Smooth muscle cell (in vitro differentiated cells): ENCODE data around the gene AGTR2. TPM values are rescaled to one million over a fixed set of nuclear protein-coding genes. Genes with fewer than 3 reads are reported as not detected.

Experiments
- DNase-seq: peaks from one replicate; lab custom pipeline; 2025; ENCODE audit not compliant: unreplicated experiment; lab: John Stamatoyannopoulos, UW
- H2AFZ ChIP-seq: fragments of 200-600 bp; sonication (generic); 2 replicates; pipeline ENCODE4 v1.6.0; 2016; ENCODE audit warnings: antibody characterized with exemption, low read depth, mild to moderate bottlenecking
- H3F3A ChIP-seq: fragments of 200-600 bp; sonication (generic); 2 replicates; pipeline ENCODE4 v1.6.0; 2017; ENCODE audit warnings: antibody characterized with exemption, low read depth
- H3K27ac ChIP-seq: fragments of 200-600 bp; sonication (generic); 2 replicates; pipeline ENCODE4 v1.5.1; 2016; ENCODE audit warnings: low read depth, mild to moderate bottlenecking
- H3K27me3 ChIP-seq: fragments of 200-600 bp; sonication (generic); 2 replicates; pipeline ENCODE4 v1.6.1; 2016; ENCODE audit warnings: low read depth, mild to moderate bottlenecking
- H3K36me3 ChIP-seq: fragments of 200-600 bp; sonication (generic); 2 replicates; pipeline ENCODE4 v1.5.1; 2016; ENCODE audit warnings: low read depth
- H3K4me1 ChIP-seq: fragments of 200-600 bp; sonication (generic); 2 replicates; pipeline ENCODE4 v1.5.1; 2016; ENCODE audit warnings: low read depth
- H3K4me2 ChIP-seq: fragments of 200-600 bp; sonication (generic); 2 replicates; pipeline ENCODE4 v1.6.0; 2016; ENCODE audit warnings: mild to moderate bottlenecking
- H3K4me3 ChIP-seq: fragments of 200-600 bp; sonication (generic); 2 replicates; pipeline ENCODE4 v1.5.1; 2016; ENCODE audit warnings: mild to moderate bottlenecking
- H3K79me2 ChIP-seq: fragments of 200-600 bp; sonication (generic); 2 replicates; pipeline ENCODE4 v1.6.0; 2016; ENCODE audit warnings: low read depth, mild to moderate bottlenecking
- H3K9ac ChIP-seq: fragments of 200-600 bp; sonication (generic); 2 replicates; pipeline ENCODE4 v1.6.0; 2016; ENCODE audit warnings: low read depth
- H3K9me3 ChIP-seq: fragments of 200-600 bp; sonication (generic); replicated peaks from 2 replicates; pipeline ENCODE4 v1.5.1; 2016; ENCODE audit warnings: low read depth
- H4K20me1 ChIP-seq: fragments of 200-600 bp; sonication (generic); 2 replicates; pipeline ENCODE4 v1.6.0; 2016; ENCODE audit warnings: low read depth
- WGBS: methylation state at CpG from one replicate; pipeline ENCODE4 v1.1.7; 2016; ENCODE audit warnings: low lambda C conversion rate; 5-methylcytosine and 5-hydroxymethylcytosine counted together
- polyA plus RNA-seq: library from polyadenylated mRNA; unstranded; fragments of >200 nt; fragmentation: Nextera tagmentation; extraction: Ambion mirVana; gene quantifications from 2 replicates; pipeline ENCODE4 v1.2.1, GENCODE V29; 2016
- total RNA-seq: library from RNA; depleted of rRNA; stranded (reverse); fragments of >200 nt; gene quantifications from 2 replicates; pipeline ENCODE4 v1.2.3, GENCODE V29; 2014
- TF ChIP-seq, protein P1 (sequence below): fragments of 200-600 bp; sonication (generic); IDR thresholded peaks from 2 replicates; pipeline ENCODE4 v1.5.1; 2017; ENCODE audit warnings: borderline replicate concordance, mild to moderate bottlenecking, antibody characterized with exemption; ENCODE audit not compliant: insufficient read depth, poor library complexity, severe bottlenecking

Gene AGTR2
- total and polyA plus RNA-seq, 2 experiments from 2014 or later: not detected

DNA sequence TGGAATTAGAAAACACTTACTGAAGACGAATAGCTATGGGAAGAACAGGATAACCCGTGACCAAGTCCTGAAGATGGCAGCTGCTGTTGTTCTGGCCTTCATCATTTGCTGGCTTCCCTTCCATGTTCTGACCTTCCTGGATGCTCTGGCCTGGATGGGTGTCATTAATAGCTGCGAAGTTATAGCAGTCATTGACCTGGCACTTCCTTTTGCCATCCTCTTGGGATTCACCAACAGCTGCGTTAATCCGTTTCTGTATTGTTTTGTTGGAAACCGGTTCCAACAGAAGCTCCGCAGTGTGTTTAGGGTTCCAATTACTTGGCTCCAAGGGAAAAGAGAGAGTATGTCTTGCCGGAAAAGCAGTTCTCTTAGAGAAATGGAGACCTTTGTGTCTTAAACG is 2.4 kb downstream of the AGTR2 start:
- Histone ChIP-seq H3F3A (no peaks in the 10 kb centered on the region), H3K4me1 (no peaks in the 10 kb centered on the region), H3K9ac (no peak overlapping the region), H3K79me2 (no peaks in the 10 kb centered on the region), H3K9me3 (no peaks in the 10 kb centered on the region), H3K27ac (no peak overlapping the region), H2AFZ (no peak overlapping the region), H3K36me3 (no peaks in the 10 kb centered on the region), H3K4me2 (no peak overlapping the region), H3K4me3 (no peak overlapping the region), H4K20me1 (no peaks in the 10 kb centered on the region), H3K27me3 (no peaks in the 10 kb centered on the region)
- WGBS: 78% methylated on average over 9 of the region's 9 CpGs
- TF ChIP-seq, protein P1, sequence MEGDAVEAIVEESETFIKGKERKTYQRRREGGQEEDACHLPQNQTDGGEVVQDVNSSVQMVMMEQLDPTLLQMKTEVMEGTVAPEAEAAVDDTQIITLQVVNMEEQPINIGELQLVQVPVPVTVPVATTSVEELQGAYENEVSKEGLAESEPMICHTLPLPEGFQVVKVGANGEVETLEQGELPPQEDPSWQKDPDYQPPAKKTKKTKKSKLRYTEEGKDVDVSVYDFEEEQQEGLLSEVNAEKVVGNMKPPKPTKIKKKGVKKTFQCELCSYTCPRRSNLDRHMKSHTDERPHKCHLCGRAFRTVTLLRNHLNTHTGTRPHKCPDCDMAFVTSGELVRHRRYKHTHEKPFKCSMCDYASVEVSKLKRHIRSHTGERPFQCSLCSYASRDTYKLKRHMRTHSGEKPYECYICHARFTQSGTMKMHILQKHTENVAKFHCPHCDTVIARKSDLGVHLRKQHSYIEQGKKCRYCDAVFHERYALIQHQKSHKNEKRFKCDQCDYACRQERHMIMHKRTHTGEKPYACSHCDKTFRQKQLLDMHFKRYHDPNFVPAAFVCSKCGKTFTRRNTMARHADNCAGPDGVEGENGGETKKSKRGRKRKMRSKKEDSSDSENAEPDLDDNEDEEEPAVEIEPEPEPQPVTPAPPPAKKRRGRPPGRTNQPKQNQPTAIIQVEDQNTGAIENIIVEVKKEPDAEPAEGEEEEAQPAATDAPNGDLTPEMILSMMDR: no peak
- no peak for DNase-seq

DNA sequence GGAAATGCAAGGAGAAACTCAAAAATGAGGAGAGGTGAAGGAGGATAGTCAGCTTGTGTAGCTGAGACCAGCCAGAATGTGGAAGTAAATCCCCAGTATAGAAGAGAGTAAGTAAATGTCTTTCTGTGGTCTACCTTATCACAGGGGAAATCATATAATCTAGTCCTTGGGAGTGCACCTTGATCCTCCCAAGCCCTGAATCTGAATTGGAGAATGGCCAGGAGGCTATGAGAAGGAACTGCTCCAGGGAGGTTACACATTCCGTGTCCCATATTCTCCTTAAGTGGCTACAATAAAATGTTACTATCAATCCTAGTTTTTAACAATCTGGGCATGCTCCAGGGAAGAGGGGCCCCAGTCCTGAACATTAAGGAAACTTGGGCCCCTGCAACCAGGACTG is 10.8 kb downstream of the AGTR2 start:
- no peaks in the 10 kb centered on the region for H3K36me3 ChIP-seq
- no peak overlapping the region for H3K27ac ChIP-seq
- TF ChIP-seq, protein P1: no peak
- no peaks in the 10 kb centered on the region for H3F3A ChIP-seq
- H3K79me2 ChIP-seq: no peaks in the 10 kb centered on the region
- H3K4me1 ChIP-seq: no peaks in the 10 kb centered on the region
- no peak overlapping the region for H3K4me3 ChIP-seq
- no peak overlapping the region for H2AFZ ChIP-seq
- H3K9ac ChIP-seq: no peak overlapping the region
- DNase-seq: no peak
- no peaks in the 10 kb centered on the region for H4K20me1 ChIP-seq
- 50% methylated on average over 1 of the region's 1 CpG for WGBS
- H3K4me2 ChIP-seq: no peak overlapping the region
- no peaks in the 10 kb centered on the region for H3K27me3 ChIP-seq
- peaks cover 3% of the 10 kb centered on the region for H3K9me3 ChIP-seq

DNA sequence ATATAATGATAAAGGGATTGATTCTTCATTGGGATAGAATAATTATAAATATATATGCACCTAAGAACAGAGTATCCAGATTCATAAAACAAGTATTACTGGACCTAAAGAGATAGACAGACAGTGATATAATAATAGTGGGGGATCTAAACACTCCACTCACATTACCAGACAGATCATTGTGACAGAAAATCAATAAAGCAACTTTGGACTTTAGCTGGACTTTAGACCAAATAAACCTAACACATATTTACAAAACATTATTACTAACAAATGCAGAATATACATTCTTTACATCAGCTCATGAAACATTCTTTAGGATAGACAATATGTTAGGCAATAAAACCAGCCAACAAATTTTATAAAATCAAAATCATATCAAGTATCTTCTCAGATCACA is 14.6 kb downstream of the AGTR2 start:
- H3K27ac ChIP-seq: no peak overlapping the region
- H3K4me2 ChIP-seq: no peak overlapping the region
- DNase-seq: no peak
- H4K20me1 ChIP-seq: no peaks in the 10 kb centered on the region
- no peaks in the 10 kb centered on the region for H3K4me1 ChIP-seq
- H3F3A ChIP-seq: no peaks in the 10 kb centered on the region
- no peak overlapping the region for H2AFZ ChIP-seq
- H3K79me2 ChIP-seq: no peaks in the 10 kb centered on the region
- H3K9ac ChIP-seq: no peak overlapping the region
- peaks cover 3% of the 10 kb centered on the region for H3K9me3 ChIP-seq
- no peak overlapping the region for H3K4me3 ChIP-seq
- no peaks in the 10 kb centered on the region for H3K36me3 ChIP-seq
- TF ChIP-seq, protein P1: no peak
- H3K27me3 ChIP-seq: no peaks in the 10 kb centered on the region

DNA sequence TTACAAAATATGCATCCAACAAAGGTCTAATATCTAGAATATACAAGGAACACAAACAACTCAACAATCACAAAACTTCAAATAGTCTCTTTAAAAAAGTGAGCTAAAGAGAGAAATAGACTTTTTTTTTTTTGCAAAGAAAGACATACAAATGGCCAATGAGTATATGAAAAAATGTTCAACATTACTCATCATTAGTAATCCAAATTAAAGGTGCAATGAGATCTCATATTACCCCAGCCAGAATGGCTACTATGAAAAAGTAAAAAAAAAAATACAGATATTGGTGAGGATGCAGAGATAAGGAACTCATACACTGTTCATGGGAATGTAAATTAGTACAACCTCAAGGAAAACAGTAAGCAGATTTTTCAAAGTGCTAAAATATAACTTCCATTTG is 24.1 kb downstream of the AGTR2 start:
- H3K4me3 ChIP-seq: no peak overlapping the region
- no peaks in the 10 kb centered on the region for H3K36me3 ChIP-seq
- DNase-seq: no peak
- no peak overlapping the region for H3K4me2 ChIP-seq
- no peaks in the 10 kb centered on the region for H3K79me2 ChIP-seq
- peaks cover 7% of the 10 kb centered on the region for H3K9me3 ChIP-seq
- H3K27ac ChIP-seq: no peak overlapping the region
- H4K20me1 ChIP-seq: no peaks in the 10 kb centered on the region
- H3K27me3 ChIP-seq: no peaks in the 10 kb centered on the region
- TF ChIP-seq, protein P1: no peak
- H3K4me1 ChIP-seq: no peaks in the 10 kb centered on the region
- H3K9ac ChIP-seq: no peak overlapping the region
- no peak overlapping the region for H2AFZ ChIP-seq
- no peaks in the 10 kb centered on the region for H3F3A ChIP-seq
